Loucy (cell line): ENCODE results near the gene MFAP1.

ENCODE experiments used
- CTCF ChIP-seq: fragments of 200-600 bp; sonication (generic); conservative IDR thresholded peaks from 2 replicates; pipeline ENCODE4 v1.5.1; 2014; ENCODE audit warnings: mild to moderate bottlenecking, antibody characterized with exemption, low read length
- EZH2phosphoT487 ChIP-seq: fragments of 200-600 bp; IDR thresholded peaks from 2 replicates; pipeline ENCODE4 v1.6.1; 2018; ENCODE audit warnings: antibody characterized with exemption, mild to moderate bottlenecking, moderate library complexity, borderline replicate concordance

GRCh38 chr15:43799945-43800285 is 24.6 kb downstream of the MFAP1 start, which contains the start of gene SERINC4:
- TF ChIP-seq CTCF, result no peak
- TF ChIP-seq EZH2phosphoT487, result no peak
